ENCODE measurements around the gene HECTD3.

GRCh38 chr1:45038240-45038639 lies 27.1 kb upstream of the HECTD3 start:
- TF ChIP-seq CTCF (IDR thresholded peaks at IDR 0.05; ENCODE audit: poor library complexity) (no peak), EZH2 (IDR thresholded peaks at IDR 0.05; ENCODE audit: borderline replicate concordance) (no peak), EZH2phosphoT487 (IDR thresholded peaks at IDR 0.05; ENCODE audit: low read depth, severe bottlenecking, unreplicated experiment) (no peak)
